ENCODE results near the gene SRPRA. TPM values are rescaled to one million over a fixed set of nuclear protein-coding genes. Genes with fewer than 3 reads are reported as not detected.
A peak's percentile ranks its signal among the peaks of the same experiment; 100 is the strongest.

Gene SRPRA
- total RNA-seq, 1 donor from 2014 or later, result 70.2 TPM

- Mint-ChIP-seq H3K9me3 (no peaks in the 10 kb centered on the region), H3K4me1 (peaks cover 34% of the 10 kb centered on the region), H3K27me3 (ENCODE audit: low read depth) (peaks cover 3% of the 10 kb centered on the region), H3K27ac (ENCODE audit: unreplicated experiment) (no peak overlapping the region), H3K4me3 (peak overlapping the region; percentile 92), H3K36me3 (ENCODE audit: low read depth) (peaks cover 5% of the 10 kb centered on the region)
- DNase-seq (ENCODE audit: low read depth, low spot score), result peak; percentile 21
- TF ChIP-seq CTCF (conservative IDR thresholded peaks at IDR 0.05), result no peak
These were observed 13.7 kb upstream of the SRPRA start for GRCh38 chr11:126282361-126282735.

- no peak for TF ChIP-seq CTCF (conservative IDR thresholded peaks at IDR 0.05)
- peaks cover 5% of the 10 kb centered on the region for H3K36me3 Mint-ChIP-seq (ENCODE audit: low read depth)
- peak overlapping the region; percentile 92 for H3K4me3 Mint-ChIP-seq
- no peak for DNase-seq (ENCODE audit: low read depth, low spot score)
- no peak overlapping the region for H3K27ac Mint-ChIP-seq (ENCODE audit: unreplicated experiment)
- H3K27me3 Mint-ChIP-seq (ENCODE audit: low read depth), result peaks cover 3% of the 10 kb centered on the region
- H3K4me1 Mint-ChIP-seq, result peaks cover 31% of the 10 kb centered on the region
- no peaks in the 10 kb centered on the region for H3K9me3 Mint-ChIP-seq
These were observed 13.0 kb upstream of the SRPRA start for GRCh38 chr11:126281666-126282175.

DNA sequence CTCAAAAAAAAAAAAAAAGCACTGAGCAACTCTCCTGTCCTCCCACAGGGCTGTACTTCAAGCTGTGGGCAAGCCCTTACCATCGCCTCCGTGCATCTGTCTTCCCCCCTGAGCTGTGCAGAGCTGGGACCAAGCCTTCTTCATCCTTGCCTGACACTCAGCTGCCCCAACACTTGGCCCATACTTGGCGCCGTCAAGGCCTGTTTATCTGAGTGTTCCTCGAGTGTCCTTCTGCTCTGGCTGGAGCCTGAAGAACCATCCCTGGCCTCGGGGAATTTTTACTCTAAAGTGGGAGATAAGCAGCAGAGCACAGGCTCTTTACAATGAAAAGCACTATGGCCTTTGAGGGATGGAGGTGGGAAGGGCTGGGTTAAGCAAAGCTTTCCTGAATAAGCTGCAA is 12.6 kb upstream of the SRPRA start:
- Mint-ChIP-seq H3K4me3 (peak overlapping the region; percentile 92), H3K36me3 (ENCODE audit: low read depth) (peaks cover 5% of the 10 kb centered on the region), H3K27me3 (ENCODE audit: low read depth) (peaks cover 3% of the 10 kb centered on the region), H3K27ac (ENCODE audit: unreplicated experiment) (no peak overlapping the region), H3K9me3 (no peaks in the 10 kb centered on the region), H3K4me1 (peaks cover 29% of the 10 kb centered on the region)
- DNase-seq (ENCODE audit: low read depth, low spot score), result no peak
- no peak for TF ChIP-seq CTCF (conservative IDR thresholded peaks at IDR 0.05)

- TF ChIP-seq CTCF (conservative IDR thresholded peaks at IDR 0.05), result no peak
- Mint-ChIP-seq H3K4me1 (peaks cover 29% of the 10 kb centered on the region), H3K36me3 (ENCODE audit: low read depth) (peaks cover 7% of the 10 kb centered on the region), H3K9me3 (no peaks in the 10 kb centered on the region), H3K27me3 (ENCODE audit: low read depth) (peaks cover 3% of the 10 kb centered on the region), H3K27ac (ENCODE audit: unreplicated experiment) (no peak overlapping the region), H3K4me3 (peak overlapping the region; percentile 68)
- DNase-seq (ENCODE audit: low read depth, low spot score), result no peak
These were observed 11.9 kb upstream of the SRPRA start for GRCh38 chr11:126280595-126280994.

GRCh38 chr11:126279191-126279590 is 10.5 kb upstream of the SRPRA start:
- H3K4me1 Mint-ChIP-seq, result peaks cover 22% of the 10 kb centered on the region
- H3K36me3 Mint-ChIP-seq (ENCODE audit: low read depth), result peaks cover 7% of the 10 kb centered on the region
- no peaks in the 10 kb centered on the region for H3K9me3 Mint-ChIP-seq
- no peak for TF ChIP-seq CTCF (conservative IDR thresholded peaks at IDR 0.05)
- H3K4me3 Mint-ChIP-seq, result peak overlapping the region; percentile 68
- peaks cover 3% of the 10 kb centered on the region for H3K27me3 Mint-ChIP-seq (ENCODE audit: low read depth)
- no peak overlapping the region for H3K27ac Mint-ChIP-seq (ENCODE audit: unreplicated experiment)
- no peak for DNase-seq (ENCODE audit: low read depth, low spot score)

Data from neural crest cell (in vitro differentiated cells).